Measurements from ENCODE around the gene SKAP1.
"Not testable (repeated sequence)": the region's sequence is repeated elsewhere in the genome, so short reads cannot be mapped to it uniquely, and the experiment has no call there.

- not testable (repeated sequence) for TF ChIP-seq CTCF (conservative IDR thresholded peaks at IDR 0.05); EZH2 (IDR thresholded peaks at IDR 0.05; ENCODE audit: low read depth)
Observed at GRCh38 chr17:48422060-48422459, 8.0 kb downstream of the SKAP1 start.
